ENCODE results near the gene TUBGCP3.

Gene TUBGCP3

GRCh38 chr13:112576768-112577167 is 11.2 kb downstream of the TUBGCP3 start:
- Histone ChIP-seq H3K79me2 (ENCODE audit: control insufficient read depth, insufficient read depth, low read length, unreplicated experiment) (peaks cover 88% of the 10 kb centered on the region), H3K27ac (ENCODE audit: low read depth, low read length) (no peak overlapping the region), H2AFZ (ENCODE audit: low read length, unreplicated experiment) (no peak overlapping the region), H3K27me3 (ENCODE audit: insufficient read depth, low read length) (no peaks in the 10 kb centered on the region), H3K4me1 (ENCODE audit: control insufficient read depth, insufficient read depth, low read length, unreplicated experiment) (no peaks in the 10 kb centered on the region), H3K4me3 (ENCODE audit: low read depth, low read length) (no peak overlapping the region), H3K36me3 (ENCODE audit: insufficient read depth, low read length) (no peaks in the 10 kb centered on the region; the same call in 1 of the 2 replicates)

GRCh38 chr13:112576191-112576590 is 11.8 kb downstream of the TUBGCP3 start:
- peaks cover 88% of the 10 kb centered on the region for H3K79me2 ChIP-seq (ENCODE audit: control insufficient read depth, insufficient read depth, low read length, unreplicated experiment)
- no peaks in the 10 kb centered on the region for H3K27me3 ChIP-seq (ENCODE audit: insufficient read depth, low read length)
- H3K4me3 ChIP-seq (ENCODE audit: low read depth, low read length) = no peak overlapping the region
- H3K36me3 ChIP-seq (ENCODE audit: insufficient read depth, low read length) = no peaks in the 10 kb centered on the region; the same call in 1 of the 2 replicates
- no peak overlapping the region for H3K27ac ChIP-seq (ENCODE audit: low read depth, low read length)
- no peak overlapping the region for H2AFZ ChIP-seq (ENCODE audit: low read length, unreplicated experiment)
- no peaks in the 10 kb centered on the region for H3K4me1 ChIP-seq (ENCODE audit: control insufficient read depth, insufficient read depth, low read length, unreplicated experiment)

- Histone ChIP-seq H3K27me3 (ENCODE audit: insufficient read depth, low read length) (no peaks in the 10 kb centered on the region), H3K79me2 (ENCODE audit: control insufficient read depth, insufficient read depth, low read length, unreplicated experiment) (peaks cover 85% of the 10 kb centered on the region), H3K4me1 (ENCODE audit: control insufficient read depth, insufficient read depth, low read length, unreplicated experiment) (no peaks in the 10 kb centered on the region), H2AFZ (ENCODE audit: low read length, unreplicated experiment) (no peak overlapping the region), H3K36me3 (ENCODE audit: insufficient read depth, low read length) (no peaks in the 10 kb centered on the region; the same call in 1 of the 2 replicates), H3K27ac (ENCODE audit: low read depth, low read length) (no peak overlapping the region), H3K4me3 (ENCODE audit: low read depth, low read length) (no peak overlapping the region)
These were observed 12.3 kb downstream of the TUBGCP3 start for GRCh38 chr13:112575675-112576074.

GRCh38 chr13:112574834-112575613 is 12.9 kb downstream of the TUBGCP3 start:
- no peaks in the 10 kb centered on the region for H3K4me1 ChIP-seq (ENCODE audit: control insufficient read depth, insufficient read depth, low read length, unreplicated experiment)
- H2AFZ ChIP-seq (ENCODE audit: low read length, unreplicated experiment) = no peak overlapping the region
- H3K4me3 ChIP-seq (ENCODE audit: low read depth, low read length) = no peak overlapping the region
- H3K36me3 ChIP-seq (ENCODE audit: insufficient read depth, low read length) = no peaks in the 10 kb centered on the region; the same call in 1 of the 2 replicates
- no peak overlapping the region for H3K27ac ChIP-seq (ENCODE audit: low read depth, low read length)
- H3K79me2 ChIP-seq (ENCODE audit: control insufficient read depth, insufficient read depth, low read length, unreplicated experiment) = peaks cover 81% of the 10 kb centered on the region
- no peaks in the 10 kb centered on the region for H3K27me3 ChIP-seq (ENCODE audit: insufficient read depth, low read length)

GRCh38 chr13:112574416-112574815 is 13.5 kb downstream of the TUBGCP3 start:
- Histone ChIP-seq H3K79me2 (ENCODE audit: control insufficient read depth, insufficient read depth, low read length, unreplicated experiment) (peaks cover 81% of the 10 kb centered on the region), H3K27ac (ENCODE audit: low read depth, low read length) (no peak overlapping the region), H3K27me3 (ENCODE audit: insufficient read depth, low read length) (no peaks in the 10 kb centered on the region), H3K36me3 (ENCODE audit: insufficient read depth, low read length) (no peaks in the 10 kb centered on the region; the same call in 1 of the 2 replicates), H2AFZ (ENCODE audit: low read length, unreplicated experiment) (no peak overlapping the region), H3K4me1 (ENCODE audit: control insufficient read depth, insufficient read depth, low read length, unreplicated experiment) (no peaks in the 10 kb centered on the region), H3K4me3 (ENCODE audit: low read depth, low read length) (no peak overlapping the region)

- Histone ChIP-seq H3K27ac (ENCODE audit: low read depth, low read length) (no peak overlapping the region), H3K36me3 (ENCODE audit: insufficient read depth, low read length) (no peaks in the 10 kb centered on the region; the same call in 1 of the 2 replicates), H3K79me2 (ENCODE audit: control insufficient read depth, insufficient read depth, low read length, unreplicated experiment) (peaks cover 74% of the 10 kb centered on the region), H3K4me1 (ENCODE audit: control insufficient read depth, insufficient read depth, low read length, unreplicated experiment) (no peaks in the 10 kb centered on the region), H2AFZ (ENCODE audit: low read length, unreplicated experiment) (no peak overlapping the region), H3K4me3 (ENCODE audit: low read depth, low read length) (no peak overlapping the region), H3K27me3 (ENCODE audit: insufficient read depth, low read length) (no peaks in the 10 kb centered on the region)
These were observed 14.2 kb downstream of the TUBGCP3 start for GRCh38 chr13:112573710-112574109.

GRCh38 chr13:112572366-112572765 is 15.6 kb downstream of the TUBGCP3 start:
- no peaks in the 10 kb centered on the region for H3K27me3 ChIP-seq (ENCODE audit: insufficient read depth, low read length)
- no peaks in the 10 kb centered on the region for H3K4me1 ChIP-seq (ENCODE audit: control insufficient read depth, insufficient read depth, low read length, unreplicated experiment)
- H2AFZ ChIP-seq (ENCODE audit: low read length, unreplicated experiment) = no peak overlapping the region
- no peak overlapping the region for H3K4me3 ChIP-seq (ENCODE audit: low read depth, low read length)
- no peak overlapping the region for H3K27ac ChIP-seq (ENCODE audit: low read depth, low read length)
- H3K79me2 ChIP-seq (ENCODE audit: control insufficient read depth, insufficient read depth, low read length, unreplicated experiment) = peaks cover 70% of the 10 kb centered on the region
- no peaks in the 10 kb centered on the region; the same call in 1 of the 2 replicates for H3K36me3 ChIP-seq (ENCODE audit: insufficient read depth, low read length)

DNA sequence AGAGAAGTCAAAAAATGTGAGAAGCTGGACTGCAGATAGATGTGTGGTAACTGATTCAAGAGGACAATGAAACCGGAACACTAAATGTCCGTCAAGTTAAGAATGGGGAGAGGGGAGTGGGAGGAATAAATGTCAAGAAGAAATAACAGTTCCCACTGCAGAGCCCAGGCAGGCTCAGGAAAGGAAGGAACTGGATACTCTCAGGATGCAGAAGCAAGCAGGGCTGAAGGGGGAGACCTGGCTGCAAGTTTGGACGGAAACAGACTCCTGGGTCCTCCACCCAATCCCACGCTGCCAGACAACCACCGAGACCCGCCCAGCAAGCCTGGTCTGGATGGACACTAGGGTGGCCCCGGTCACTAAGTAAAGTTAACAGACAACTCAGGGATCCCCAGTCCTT is 18.1 kb downstream of the TUBGCP3 start:
- H3K4me3 ChIP-seq (ENCODE audit: low read depth, low read length) = no peak overlapping the region
- H3K27ac ChIP-seq (ENCODE audit: low read depth, low read length) = no peak overlapping the region
- no peaks in the 10 kb centered on the region; the same call in 1 of the 2 replicates for H3K36me3 ChIP-seq (ENCODE audit: insufficient read depth, low read length)
- H2AFZ ChIP-seq (ENCODE audit: low read length, unreplicated experiment) = no peak overlapping the region
- H3K27me3 ChIP-seq (ENCODE audit: insufficient read depth, low read length) = no peaks in the 10 kb centered on the region
- no peaks in the 10 kb centered on the region for H3K4me1 ChIP-seq (ENCODE audit: control insufficient read depth, insufficient read depth, low read length, unreplicated experiment)
- peaks cover 46% of the 10 kb centered on the region for H3K79me2 ChIP-seq (ENCODE audit: control insufficient read depth, insufficient read depth, low read length, unreplicated experiment)

- Histone ChIP-seq H3K4me1 (ENCODE audit: control insufficient read depth, insufficient read depth, low read length, unreplicated experiment) (no peaks in the 10 kb centered on the region), H3K4me3 (ENCODE audit: low read depth, low read length) (no peak overlapping the region), H2AFZ (ENCODE audit: low read length, unreplicated experiment) (no peak overlapping the region), H3K36me3 (ENCODE audit: insufficient read depth, low read length) (no peaks in the 10 kb centered on the region; the same call in 1 of the 2 replicates), H3K79me2 (ENCODE audit: control insufficient read depth, insufficient read depth, low read length, unreplicated experiment) (peaks cover 25% of the 10 kb centered on the region), H3K27me3 (ENCODE audit: insufficient read depth, low read length) (no peaks in the 10 kb centered on the region), H3K27ac (ENCODE audit: low read depth, low read length) (no peak overlapping the region)
These were observed 20.6 kb downstream of the TUBGCP3 start for GRCh38 chr13:112567161-112567862.

- peaks cover under 1% of the 10 kb centered on the region; the same call in 1 of the 2 replicates for H3K36me3 ChIP-seq (ENCODE audit: insufficient read depth, low read length)
- H2AFZ ChIP-seq (ENCODE audit: low read length, unreplicated experiment) = no peak overlapping the region
- no peaks in the 10 kb centered on the region for H3K4me1 ChIP-seq (ENCODE audit: control insufficient read depth, insufficient read depth, low read length, unreplicated experiment)
- no peaks in the 10 kb centered on the region for H3K27me3 ChIP-seq (ENCODE audit: insufficient read depth, low read length)
- H3K79me2 ChIP-seq (ENCODE audit: control insufficient read depth, insufficient read depth, low read length, unreplicated experiment) = peaks cover 17% of the 10 kb centered on the region
- H3K4me3 ChIP-seq (ENCODE audit: low read depth, low read length) = no peak overlapping the region
- no peak overlapping the region for H3K27ac ChIP-seq (ENCODE audit: low read depth, low read length)
These were observed 25.1 kb downstream of the TUBGCP3 start for GRCh38 chr13:112562786-112563383.
